Endothelial cell of umbilical vein (primary cell): ENCODE measurements around the gene CHST8.

Experiments used
- EZH2 ChIP-seq: IDR thresholded peaks from 2 replicates; pipeline ENCODE4 v1.6.1; 2012; ENCODE audit warnings: borderline replicate concordance, low read depth, mild to moderate bottlenecking, moderate library complexity, low read length, inconsistent platforms; ENCODE audit not compliant: severe bottlenecking
- FOS ChIP-seq: IDR thresholded peaks from 2 replicates; pipeline ENCODE4 v1.6.1; 2011; ENCODE audit warnings: mild to moderate bottlenecking, low read length, moderate library complexity, borderline replicate concordance; ENCODE audit not compliant: insufficient read depth
- JUN ChIP-seq: IDR thresholded peaks from 2 replicates; pipeline ENCODE4 v1.6.1; 2011; ENCODE audit warnings: borderline replicate concordance, low read depth; ENCODE audit not compliant: insufficient read length, insufficient read depth
- POLR2A ChIP-seq: IDR thresholded peaks from 2 replicates; pipeline ENCODE4 v1.6.1; 2012; ENCODE audit warnings: low read depth, mild to moderate bottlenecking, control low read depth, low read length
- TF ChIP-seq, protein P1 (sequence below), 2 donors: IDR thresholded peaks; 1 replicate in 1 of 2; 2 replicates in 1 of 2; pipeline ENCODE4 v1.5.1; 2011; ENCODE audit warnings: low read length in 2 of 2, mild to moderate bottlenecking in 2 of 2, moderate library complexity in 2 of 2, control low read depth in 1 of 2, inconsistent platforms in 1 of 2, low read depth in 1 of 2; ENCODE audit not compliant: insufficient read depth in 1 of 2; ENCODE audit errors: extremely low read depth in 1 of 2
- TF ChIP-seq, protein P2 (sequence below): IDR thresholded peaks from 2 replicates; pipeline ENCODE4 v1.6.1; 2011; ENCODE audit not compliant: insufficient read depth, insufficient read length

DNA sequence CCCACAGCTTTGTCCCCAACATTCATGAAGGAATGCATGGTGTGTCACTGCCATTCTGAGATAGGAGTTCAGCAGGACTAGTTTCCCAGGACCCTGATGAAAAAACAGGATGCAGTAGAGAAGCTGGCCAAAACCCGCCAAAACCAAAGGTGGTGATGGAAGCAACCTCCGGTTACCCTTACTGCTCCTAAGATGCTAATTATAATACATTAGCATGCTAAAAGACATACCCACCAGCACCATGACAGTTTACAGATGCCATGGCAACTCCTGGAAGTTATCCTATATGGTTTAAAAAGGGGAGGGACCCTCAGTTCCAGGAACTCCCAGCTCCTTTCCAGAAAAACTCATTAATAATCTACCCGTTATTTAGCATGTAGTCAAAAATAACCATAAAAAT, 115.0 kb downstream of the CHST8 start:
- TF ChIP-seq, protein P1, sequence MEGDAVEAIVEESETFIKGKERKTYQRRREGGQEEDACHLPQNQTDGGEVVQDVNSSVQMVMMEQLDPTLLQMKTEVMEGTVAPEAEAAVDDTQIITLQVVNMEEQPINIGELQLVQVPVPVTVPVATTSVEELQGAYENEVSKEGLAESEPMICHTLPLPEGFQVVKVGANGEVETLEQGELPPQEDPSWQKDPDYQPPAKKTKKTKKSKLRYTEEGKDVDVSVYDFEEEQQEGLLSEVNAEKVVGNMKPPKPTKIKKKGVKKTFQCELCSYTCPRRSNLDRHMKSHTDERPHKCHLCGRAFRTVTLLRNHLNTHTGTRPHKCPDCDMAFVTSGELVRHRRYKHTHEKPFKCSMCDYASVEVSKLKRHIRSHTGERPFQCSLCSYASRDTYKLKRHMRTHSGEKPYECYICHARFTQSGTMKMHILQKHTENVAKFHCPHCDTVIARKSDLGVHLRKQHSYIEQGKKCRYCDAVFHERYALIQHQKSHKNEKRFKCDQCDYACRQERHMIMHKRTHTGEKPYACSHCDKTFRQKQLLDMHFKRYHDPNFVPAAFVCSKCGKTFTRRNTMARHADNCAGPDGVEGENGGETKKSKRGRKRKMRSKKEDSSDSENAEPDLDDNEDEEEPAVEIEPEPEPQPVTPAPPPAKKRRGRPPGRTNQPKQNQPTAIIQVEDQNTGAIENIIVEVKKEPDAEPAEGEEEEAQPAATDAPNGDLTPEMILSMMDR (IDR thresholded peaks at IDR 0.05; ENCODE audit: extremely low read depth in 1 of 2, insufficient read depth in 1 of 2, low read depth in 1 of 2, low read length in 2 of 2), result no peak
- no peak for TF ChIP-seq POLR2A
- no peak for TF ChIP-seq EZH2
- TF ChIP-seq, protein P2, sequence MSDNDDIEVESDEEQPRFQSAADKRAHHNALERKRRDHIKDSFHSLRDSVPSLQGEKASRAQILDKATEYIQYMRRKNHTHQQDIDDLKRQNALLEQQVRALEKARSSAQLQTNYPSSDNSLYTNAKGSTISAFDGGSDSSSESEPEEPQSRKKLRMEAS, result no peak
- TF ChIP-seq FOS, result no peak
- TF ChIP-seq JUN, result no peak
